Parathyroid adenoma (tissue), 2 donors: Measurements from ENCODE around the gene UPK3A.
A peak's percentile ranks its signal among the peaks of the same experiment; 100 is the strongest.

Source experiments
- H2AFZ ChIP-seq: fragments of 300-600 bp; sonication (generic); one replicate; pipeline ENCODE4 v1.7.0; 2017; ENCODE audit warnings: antibody characterized with exemption, mild to moderate bottlenecking
- H3K27ac ChIP-seq: fragments of 300-600 bp; sonication (generic); one replicate; pipeline ENCODE4 v1.7.0; 2017
- H3K27me3 ChIP-seq: fragments of 300-600 bp; sonication (generic); one replicate; pipeline ENCODE4 v1.7.0; 2017; ENCODE audit warnings: low read length; ENCODE audit not compliant: control insufficient read depth, insufficient read depth
- H3K36me3 ChIP-seq: fragments of 300-600 bp; sonication (generic); one replicate; pipeline ENCODE4 v1.7.0; 2017; ENCODE audit warnings: low read length; ENCODE audit not compliant: control insufficient read depth, insufficient read depth
- H3K4me1 ChIP-seq: fragments of 300-600 bp; sonication (generic); one replicate; pipeline ENCODE4 v1.7.0; 2017; ENCODE audit warnings: control low read depth
- H3K4me2 ChIP-seq: fragments of 300-600 bp; sonication (generic); one replicate; pipeline ENCODE4 v1.7.0; 2017; ENCODE audit warnings: low read length
- H3K4me3 ChIP-seq: fragments of 300-600 bp; sonication (generic); one replicate; pipeline ENCODE4 v1.7.0; 2017; ENCODE audit warnings: low read depth, low read length
- H3K79me2 ChIP-seq: fragments of 300-600 bp; sonication (generic); one replicate; pipeline ENCODE4 v1.7.0; 2017; ENCODE audit warnings: control low read depth
- H3K9ac ChIP-seq: fragments of 300-600 bp; sonication (generic); one replicate; pipeline ENCODE4 v1.7.0; 2017; ENCODE audit warnings: mild to moderate bottlenecking
- H3K9me3 ChIP-seq: fragments of 300-600 bp; sonication (generic); one replicate; pipeline ENCODE4 v1.7.0; 2017; ENCODE audit warnings: low read length; ENCODE audit not compliant: control insufficient read depth
- TF ChIP-seq, protein P1 (sequence below): fragments of 300-600 bp; sonication (generic); IDR thresholded peaks from one replicate; pipeline ENCODE4 v1.7.0; 2017; ENCODE audit warnings: antibody characterized with exemption, mild to moderate bottlenecking
- donor health status: primary hyperparathyroidism.

UPK3A gene

DNA sequence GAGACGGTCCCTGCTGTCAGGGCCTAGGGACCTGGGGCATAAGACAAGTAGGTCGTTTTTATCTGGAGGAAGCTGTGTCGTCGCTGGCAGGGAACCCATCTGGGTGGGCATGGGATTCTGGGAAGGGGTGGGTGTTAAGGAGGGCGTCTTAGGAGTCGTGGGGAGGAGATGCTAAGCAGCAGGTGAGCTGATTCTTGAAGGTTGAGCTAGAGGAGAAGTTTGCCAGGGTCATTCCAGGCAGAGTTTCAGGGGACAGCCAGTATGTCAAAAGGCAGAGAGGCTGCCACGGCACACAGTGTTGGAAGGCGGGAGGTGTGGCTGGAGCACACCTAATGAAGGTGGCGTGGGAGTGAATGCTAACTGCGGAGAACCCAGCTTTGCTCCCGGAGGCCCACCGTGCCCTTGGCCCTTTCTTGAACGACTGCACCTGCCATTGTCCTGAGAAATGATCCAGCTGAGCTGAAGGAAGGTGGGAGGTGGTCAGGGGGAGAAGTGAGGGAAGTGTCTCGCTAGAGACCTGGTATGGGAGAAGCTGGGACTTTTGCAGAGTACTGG is 26.3 kb downstream of the UPK3A start:
- Histone ChIP-seq H3K4me3 (peak overlapping the region; percentile 76), H3K36me3 (no peaks in the 10 kb centered on the region), H3K27me3 (no peaks in the 10 kb centered on the region), H3K9ac (no peak overlapping the region), H3K9me3 (no peaks in the 10 kb centered on the region), H3K4me2 (peak overlapping the region; percentile 89), H3K79me2 (no peaks in the 10 kb centered on the region), H3K27ac (no peak overlapping the region), H3K4me1 (no peaks in the 10 kb centered on the region), H2AFZ (no peak overlapping the region)
- TF ChIP-seq, protein P1, sequence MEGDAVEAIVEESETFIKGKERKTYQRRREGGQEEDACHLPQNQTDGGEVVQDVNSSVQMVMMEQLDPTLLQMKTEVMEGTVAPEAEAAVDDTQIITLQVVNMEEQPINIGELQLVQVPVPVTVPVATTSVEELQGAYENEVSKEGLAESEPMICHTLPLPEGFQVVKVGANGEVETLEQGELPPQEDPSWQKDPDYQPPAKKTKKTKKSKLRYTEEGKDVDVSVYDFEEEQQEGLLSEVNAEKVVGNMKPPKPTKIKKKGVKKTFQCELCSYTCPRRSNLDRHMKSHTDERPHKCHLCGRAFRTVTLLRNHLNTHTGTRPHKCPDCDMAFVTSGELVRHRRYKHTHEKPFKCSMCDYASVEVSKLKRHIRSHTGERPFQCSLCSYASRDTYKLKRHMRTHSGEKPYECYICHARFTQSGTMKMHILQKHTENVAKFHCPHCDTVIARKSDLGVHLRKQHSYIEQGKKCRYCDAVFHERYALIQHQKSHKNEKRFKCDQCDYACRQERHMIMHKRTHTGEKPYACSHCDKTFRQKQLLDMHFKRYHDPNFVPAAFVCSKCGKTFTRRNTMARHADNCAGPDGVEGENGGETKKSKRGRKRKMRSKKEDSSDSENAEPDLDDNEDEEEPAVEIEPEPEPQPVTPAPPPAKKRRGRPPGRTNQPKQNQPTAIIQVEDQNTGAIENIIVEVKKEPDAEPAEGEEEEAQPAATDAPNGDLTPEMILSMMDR: no peak

DNA sequence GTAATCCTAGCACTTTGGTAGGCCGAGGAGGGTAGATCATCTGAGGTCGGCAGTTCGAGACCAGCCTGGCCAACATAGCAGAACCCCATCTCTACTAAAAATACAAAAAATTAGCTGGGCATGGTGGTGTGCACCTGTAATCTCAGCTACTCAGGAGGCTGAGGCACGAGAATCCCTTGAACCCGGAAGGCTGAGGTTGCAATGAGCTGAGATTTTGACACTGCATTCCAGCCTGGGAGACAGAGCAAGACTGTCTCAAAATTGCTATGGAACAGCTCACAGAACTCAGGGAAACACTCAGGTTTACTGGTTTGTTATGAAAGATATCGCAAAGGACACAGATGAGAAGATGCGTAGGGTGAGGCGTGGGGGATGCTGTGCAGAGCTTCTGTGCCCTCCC is 27.7 kb downstream of the UPK3A start:
- Histone ChIP-seq H3K9me3 (no peaks in the 10 kb centered on the region), H3K36me3 (no peaks in the 10 kb centered on the region), H3K4me3 (no peak overlapping the region), H3K4me2 (no peak overlapping the region), H3K27me3 (no peaks in the 10 kb centered on the region), H3K27ac (no peak overlapping the region), H3K9ac (no peak overlapping the region), H2AFZ (no peak overlapping the region), H3K4me1 (no peaks in the 10 kb centered on the region), H3K79me2 (no peaks in the 10 kb centered on the region)
- TF ChIP-seq, protein P1: no peak

DNA sequence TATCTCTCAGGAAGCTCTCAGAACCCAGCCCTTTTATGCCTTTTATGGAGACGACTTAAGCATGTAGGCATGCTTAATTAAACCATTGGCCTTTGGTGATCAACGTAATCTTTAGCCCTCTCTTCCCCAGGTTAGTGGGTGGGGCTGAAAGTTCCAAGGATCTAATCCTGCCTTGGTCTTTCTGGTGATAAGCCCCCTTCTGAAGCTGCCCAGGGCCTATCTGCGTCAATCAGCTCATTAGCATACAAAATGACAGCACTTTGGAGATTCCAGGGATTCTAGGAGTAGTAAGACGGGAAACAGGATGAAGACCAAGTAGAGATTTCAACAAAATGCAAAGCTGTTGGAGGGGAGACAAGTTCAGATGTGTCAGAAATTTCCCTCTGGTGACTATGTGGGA is 28.1 kb downstream of the UPK3A start:
- peaks cover 1% of the 10 kb centered on the region for H3K4me1 ChIP-seq
- H3K4me2 ChIP-seq: no peak overlapping the region
- H3K27me3 ChIP-seq: no peaks in the 10 kb centered on the region
- H3K4me3 ChIP-seq: no peak overlapping the region
- H3K9ac ChIP-seq: no peak overlapping the region
- H3K9me3 ChIP-seq: no peaks in the 10 kb centered on the region
- H2AFZ ChIP-seq: no peak overlapping the region
- H3K79me2 ChIP-seq: no peaks in the 10 kb centered on the region
- TF ChIP-seq, protein P1: no peak
- no peak overlapping the region for H3K27ac ChIP-seq
- no peaks in the 10 kb centered on the region for H3K36me3 ChIP-seq

DNA sequence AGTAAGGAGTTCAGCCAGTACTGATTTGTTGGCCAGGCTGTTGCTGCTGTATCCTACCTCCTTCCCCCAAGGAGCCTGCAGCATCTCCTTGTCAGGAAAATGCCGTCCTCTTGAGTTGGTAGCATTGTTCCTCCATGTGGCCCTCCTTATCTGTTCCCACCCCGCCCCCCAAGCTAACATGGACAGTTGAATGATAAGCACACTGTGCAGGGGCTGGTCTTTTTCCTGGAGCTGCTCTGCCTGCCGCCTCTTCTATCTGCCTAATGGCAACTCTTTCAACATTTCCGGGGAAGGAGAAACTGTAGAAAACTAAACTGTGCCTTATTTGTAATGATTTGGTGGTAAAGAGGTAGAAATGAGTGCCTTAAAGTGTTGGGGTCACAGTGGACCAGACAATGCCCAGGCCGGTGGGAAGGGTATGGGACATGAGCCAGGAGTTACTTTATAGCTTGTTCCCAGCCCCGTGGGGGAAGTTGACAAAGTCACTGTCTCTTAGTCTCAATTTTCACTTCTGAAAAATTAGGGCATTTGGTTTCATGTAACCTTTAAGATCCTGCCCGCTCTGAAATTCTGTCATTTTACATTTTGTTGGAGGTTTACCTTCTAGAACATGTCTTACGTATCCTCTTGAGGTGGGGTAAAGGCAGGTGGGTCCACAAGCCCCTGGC is 29.4 kb downstream of the UPK3A start:
- H3K36me3 ChIP-seq: no peaks in the 10 kb centered on the region
- no peak overlapping the region for H3K27ac ChIP-seq
- no peaks in the 10 kb centered on the region for H3K27me3 ChIP-seq
- no peak overlapping the region for H3K4me3 ChIP-seq
- H2AFZ ChIP-seq: no peak overlapping the region
- peaks cover 3% of the 10 kb centered on the region for H3K4me1 ChIP-seq
- H3K9ac ChIP-seq: no peak overlapping the region
- H3K9me3 ChIP-seq: no peaks in the 10 kb centered on the region
- H3K79me2 ChIP-seq: no peaks in the 10 kb centered on the region
- TF ChIP-seq, protein P1: no peak
- H3K4me2 ChIP-seq: no peak overlapping the region

DNA sequence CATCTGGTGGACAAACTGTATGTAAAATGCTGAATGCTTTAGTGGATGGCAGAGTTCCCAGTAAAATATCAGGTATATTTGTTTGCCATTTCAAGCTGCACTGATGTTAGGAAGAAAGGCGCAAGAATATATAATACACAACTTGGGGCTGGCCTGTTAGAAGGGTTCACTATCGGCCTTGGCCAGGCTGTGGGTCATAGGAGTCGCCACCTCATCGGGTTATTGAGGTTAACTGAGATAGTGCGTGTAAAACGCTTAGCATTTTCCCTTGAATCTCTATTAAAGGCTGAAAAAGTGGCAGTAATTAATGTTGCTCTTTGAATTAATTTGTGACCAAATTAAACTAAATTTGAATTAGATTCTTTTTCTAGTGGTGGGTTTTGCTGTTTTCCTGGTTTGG is 30.0 kb downstream of the UPK3A start:
- TF ChIP-seq, protein P1: no peak
- peaks cover 3% of the 10 kb centered on the region for H3K4me1 ChIP-seq

More for the DNA sequence above, 30.0 kb downstream of the UPK3A start:
- no peaks in the 10 kb centered on the region for H3K9me3 ChIP-seq
- no peak overlapping the region for H2AFZ ChIP-seq
- no peaks in the 10 kb centered on the region for H3K79me2 ChIP-seq
- no peak overlapping the region for H3K9ac ChIP-seq
- H3K27me3 ChIP-seq: no peaks in the 10 kb centered on the region
- no peaks in the 10 kb centered on the region for H3K36me3 ChIP-seq
- H3K4me3 ChIP-seq: no peak overlapping the region
- no peak overlapping the region for H3K27ac ChIP-seq
- H3K4me2 ChIP-seq: no peak overlapping the region
